HL-60 (cell line): ENCODE measurements around the gene WDFY2.

Experiments
- DNase-seq, 2 experiments: peaks; one replicate each; pipeline ENCODE4 v3.0.0-alpha.2; 2010 to 2020; ENCODE audit warnings: low read depth in 1 of 2, low spot score in 1 of 2
- H3K27ac ChIP-seq: fragments of 250-450 bp; sonication (Bioruptor Pico); replicated peaks from 2 replicates; pipeline ENCODE4 v1.5.1; 2020; ENCODE audit warnings: mild to moderate bottlenecking, moderate library complexity
- H3K27me3 ChIP-seq: fragments of 250-450 bp; sonication (Bioruptor Pico); 2 replicates; pipeline ENCODE4 v1.5.1; 2021; ENCODE audit warnings: mild to moderate bottlenecking, moderate library complexity; ENCODE audit not compliant: insufficient read depth, poor library complexity, severe bottlenecking
- H3K4me3 ChIP-seq: replicated peaks from 2 replicates; pipeline ENCODE4 v1.5.1; 2011; ENCODE audit warnings: mild to moderate bottlenecking, control low read depth, low read length; ENCODE audit not compliant: insufficient read depth
- GABPA ChIP-seq: IDR thresholded peaks from 2 replicates; pipeline ENCODE4 v1.6.1; 2012; ENCODE audit warnings: low read depth
- POLR2AphosphoS5 ChIP-seq: IDR thresholded peaks from 2 replicates; pipeline ENCODE4 v1.6.1; 2012; ENCODE audit warnings: low read depth
- SPI1 ChIP-seq: IDR thresholded peaks from 2 replicates; pipeline ENCODE4 v1.6.1; 2012; ENCODE audit warnings: low read depth, mild to moderate bottlenecking, borderline replicate concordance
- TF ChIP-seq, protein P1 (sequence below): IDR thresholded peaks from one replicate; pipeline ENCODE4 v1.5.1; 2011; ENCODE audit warnings: low read length, control low read depth, inconsistent platforms; ENCODE audit not compliant: insufficient read depth
- TF ChIP-seq, protein P2 (sequence below): IDR thresholded peaks from 2 replicates; pipeline ENCODE4 v1.6.1; 2012; ENCODE audit warnings: low read depth; ENCODE audit not compliant: insufficient replicate concordance

WDFY2 gene

GRCh38 chr13:51772781-51773180, 188.5 kb downstream of the WDFY2 start:
- no peak for DNase-seq
- Histone ChIP-seq H3K27ac (no peak overlapping the region), H3K27me3 (no peaks in the 10 kb centered on the region), H3K4me3 (no peak overlapping the region)
- TF ChIP-seq, protein P1, sequence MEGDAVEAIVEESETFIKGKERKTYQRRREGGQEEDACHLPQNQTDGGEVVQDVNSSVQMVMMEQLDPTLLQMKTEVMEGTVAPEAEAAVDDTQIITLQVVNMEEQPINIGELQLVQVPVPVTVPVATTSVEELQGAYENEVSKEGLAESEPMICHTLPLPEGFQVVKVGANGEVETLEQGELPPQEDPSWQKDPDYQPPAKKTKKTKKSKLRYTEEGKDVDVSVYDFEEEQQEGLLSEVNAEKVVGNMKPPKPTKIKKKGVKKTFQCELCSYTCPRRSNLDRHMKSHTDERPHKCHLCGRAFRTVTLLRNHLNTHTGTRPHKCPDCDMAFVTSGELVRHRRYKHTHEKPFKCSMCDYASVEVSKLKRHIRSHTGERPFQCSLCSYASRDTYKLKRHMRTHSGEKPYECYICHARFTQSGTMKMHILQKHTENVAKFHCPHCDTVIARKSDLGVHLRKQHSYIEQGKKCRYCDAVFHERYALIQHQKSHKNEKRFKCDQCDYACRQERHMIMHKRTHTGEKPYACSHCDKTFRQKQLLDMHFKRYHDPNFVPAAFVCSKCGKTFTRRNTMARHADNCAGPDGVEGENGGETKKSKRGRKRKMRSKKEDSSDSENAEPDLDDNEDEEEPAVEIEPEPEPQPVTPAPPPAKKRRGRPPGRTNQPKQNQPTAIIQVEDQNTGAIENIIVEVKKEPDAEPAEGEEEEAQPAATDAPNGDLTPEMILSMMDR = no peak
- TF ChIP-seq, protein P2, sequence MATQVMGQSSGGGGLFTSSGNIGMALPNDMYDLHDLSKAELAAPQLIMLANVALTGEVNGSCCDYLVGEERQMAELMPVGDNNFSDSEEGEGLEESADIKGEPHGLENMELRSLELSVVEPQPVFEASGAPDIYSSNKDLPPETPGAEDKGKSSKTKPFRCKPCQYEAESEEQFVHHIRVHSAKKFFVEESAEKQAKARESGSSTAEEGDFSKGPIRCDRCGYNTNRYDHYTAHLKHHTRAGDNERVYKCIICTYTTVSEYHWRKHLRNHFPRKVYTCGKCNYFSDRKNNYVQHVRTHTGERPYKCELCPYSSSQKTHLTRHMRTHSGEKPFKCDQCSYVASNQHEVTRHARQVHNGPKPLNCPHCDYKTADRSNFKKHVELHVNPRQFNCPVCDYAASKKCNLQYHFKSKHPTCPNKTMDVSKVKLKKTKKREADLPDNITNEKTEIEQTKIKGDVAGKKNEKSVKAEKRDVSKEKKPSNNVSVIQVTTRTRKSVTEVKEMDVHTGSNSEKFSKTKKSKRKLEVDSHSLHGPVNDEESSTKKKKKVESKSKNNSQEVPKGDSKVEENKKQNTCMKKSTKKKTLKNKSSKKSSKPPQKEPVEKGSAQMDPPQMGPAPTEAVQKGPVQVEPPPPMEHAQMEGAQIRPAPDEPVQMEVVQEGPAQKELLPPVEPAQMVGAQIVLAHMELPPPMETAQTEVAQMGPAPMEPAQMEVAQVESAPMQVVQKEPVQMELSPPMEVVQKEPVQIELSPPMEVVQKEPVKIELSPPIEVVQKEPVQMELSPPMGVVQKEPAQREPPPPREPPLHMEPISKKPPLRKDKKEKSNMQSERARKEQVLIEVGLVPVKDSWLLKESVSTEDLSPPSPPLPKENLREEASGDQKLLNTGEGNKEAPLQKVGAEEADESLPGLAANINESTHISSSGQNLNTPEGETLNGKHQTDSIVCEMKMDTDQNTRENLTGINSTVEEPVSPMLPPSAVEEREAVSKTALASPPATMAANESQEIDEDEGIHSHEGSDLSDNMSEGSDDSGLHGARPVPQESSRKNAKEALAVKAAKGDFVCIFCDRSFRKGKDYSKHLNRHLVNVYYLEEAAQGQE = no peak
- TF ChIP-seq GABPA (no peak), POLR2AphosphoS5 (no peak), SPI1 (no peak)

DNA sequence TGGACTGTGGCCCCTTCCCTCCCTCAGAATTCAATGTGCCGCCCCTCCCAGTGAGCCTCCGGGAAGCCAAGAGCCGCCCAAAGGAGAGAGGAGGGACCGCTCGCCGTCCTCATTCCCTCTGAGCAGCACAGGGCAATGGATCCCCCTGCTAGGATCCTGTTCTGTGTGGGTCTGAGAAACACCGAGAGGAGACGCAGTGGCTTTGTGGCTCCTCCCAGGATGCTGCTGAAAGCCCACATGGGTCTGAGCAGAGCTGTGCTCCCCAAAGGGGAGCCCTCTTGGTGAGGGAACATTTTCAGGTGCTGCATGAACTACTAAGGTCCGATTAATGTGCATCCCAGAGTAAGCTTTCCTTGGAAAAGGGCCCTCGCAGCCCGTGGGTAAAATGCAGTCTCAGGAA, 189.3 kb downstream of the WDFY2 start:
- no peak overlapping the region for H3K27ac ChIP-seq
- no peaks in the 10 kb centered on the region for H3K27me3 ChIP-seq
- DNase-seq = no peak
- TF ChIP-seq SPI1 (no peak), POLR2AphosphoS5 (no peak)
- no peak overlapping the region for H3K4me3 ChIP-seq

DNA sequence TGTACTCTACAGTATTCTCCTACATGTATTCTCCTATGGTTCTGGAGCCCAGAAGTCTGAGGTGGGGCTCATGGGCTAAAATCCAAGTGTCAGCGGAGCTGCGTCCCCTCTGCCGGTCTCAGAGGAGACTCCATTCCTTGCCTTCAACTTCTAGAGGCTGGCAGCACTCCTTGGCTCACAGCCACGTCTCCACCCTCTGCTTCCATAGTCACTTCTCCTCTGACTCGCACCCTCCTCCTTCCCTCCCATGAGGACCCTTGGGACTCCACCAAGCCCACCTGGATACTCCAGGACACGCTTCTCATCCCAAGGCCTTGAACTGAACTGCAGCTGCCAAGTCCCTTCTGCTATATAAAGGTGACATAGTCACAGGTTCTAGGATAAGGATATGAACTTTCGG, 191.9 kb downstream of the WDFY2 start:
- Histone ChIP-seq H3K4me3 (no peak overlapping the region), H3K27me3 (no peaks in the 10 kb centered on the region), H3K27ac (no peak overlapping the region)
- TF ChIP-seq, protein P1 = no peak
- no peak for TF ChIP-seq GABPA
- TF ChIP-seq SPI1 = no peak
- TF ChIP-seq POLR2AphosphoS5 = no peak
- TF ChIP-seq, protein P2 = no peak
- no peak for DNase-seq

DNA sequence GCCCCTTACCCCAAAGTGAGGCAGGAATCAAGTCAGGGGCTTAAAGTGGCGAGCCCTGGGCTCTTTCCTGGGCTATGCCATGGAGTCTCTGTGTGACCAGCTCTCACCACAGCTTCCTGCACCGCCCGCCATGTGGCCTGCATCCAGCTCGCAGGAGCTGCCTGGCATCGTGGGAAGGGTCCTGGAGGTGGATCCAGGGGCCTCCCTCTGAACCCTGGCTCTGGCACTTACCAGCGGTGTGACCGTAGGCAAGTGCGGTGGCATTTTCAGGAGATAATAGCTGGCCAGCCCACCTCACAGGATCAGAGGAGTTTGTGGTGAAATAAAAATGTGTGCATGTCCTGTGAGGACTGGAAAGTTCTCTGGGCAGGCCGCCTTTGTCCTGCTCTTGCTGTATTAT, 193.7 kb downstream of the WDFY2 start:
- TF ChIP-seq SPI1 (no peak), GABPA (no peak), POLR2AphosphoS5 (no peak)
- TF ChIP-seq, protein P1 = no peak
- TF ChIP-seq, protein P2 = no peak
- DNase-seq = no peak
- Histone ChIP-seq H3K27ac (no peak overlapping the region), H3K27me3 (no peaks in the 10 kb centered on the region), H3K4me3 (no peak overlapping the region)
